ENCODE data around the gene KCTD4.

KCTD4 gene

GRCh38 chr13:45162194-45162593, 38.7 kb downstream of the KCTD4 start:
- TF ChIP-seq, protein P1, sequence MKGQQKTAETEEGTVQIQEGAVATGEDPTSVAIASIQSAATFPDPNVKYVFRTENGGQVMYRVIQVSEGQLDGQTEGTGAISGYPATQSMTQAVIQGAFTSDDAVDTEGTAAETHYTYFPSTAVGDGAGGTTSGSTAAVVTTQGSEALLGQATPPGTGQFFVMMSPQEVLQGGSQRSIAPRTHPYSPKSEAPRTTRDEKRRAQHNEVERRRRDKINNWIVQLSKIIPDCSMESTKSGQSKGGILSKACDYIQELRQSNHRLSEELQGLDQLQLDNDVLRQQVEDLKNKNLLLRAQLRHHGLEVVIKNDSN (IDR thresholded peaks at IDR 0.05), result no peak
- TF ChIP-seq, protein P2, sequence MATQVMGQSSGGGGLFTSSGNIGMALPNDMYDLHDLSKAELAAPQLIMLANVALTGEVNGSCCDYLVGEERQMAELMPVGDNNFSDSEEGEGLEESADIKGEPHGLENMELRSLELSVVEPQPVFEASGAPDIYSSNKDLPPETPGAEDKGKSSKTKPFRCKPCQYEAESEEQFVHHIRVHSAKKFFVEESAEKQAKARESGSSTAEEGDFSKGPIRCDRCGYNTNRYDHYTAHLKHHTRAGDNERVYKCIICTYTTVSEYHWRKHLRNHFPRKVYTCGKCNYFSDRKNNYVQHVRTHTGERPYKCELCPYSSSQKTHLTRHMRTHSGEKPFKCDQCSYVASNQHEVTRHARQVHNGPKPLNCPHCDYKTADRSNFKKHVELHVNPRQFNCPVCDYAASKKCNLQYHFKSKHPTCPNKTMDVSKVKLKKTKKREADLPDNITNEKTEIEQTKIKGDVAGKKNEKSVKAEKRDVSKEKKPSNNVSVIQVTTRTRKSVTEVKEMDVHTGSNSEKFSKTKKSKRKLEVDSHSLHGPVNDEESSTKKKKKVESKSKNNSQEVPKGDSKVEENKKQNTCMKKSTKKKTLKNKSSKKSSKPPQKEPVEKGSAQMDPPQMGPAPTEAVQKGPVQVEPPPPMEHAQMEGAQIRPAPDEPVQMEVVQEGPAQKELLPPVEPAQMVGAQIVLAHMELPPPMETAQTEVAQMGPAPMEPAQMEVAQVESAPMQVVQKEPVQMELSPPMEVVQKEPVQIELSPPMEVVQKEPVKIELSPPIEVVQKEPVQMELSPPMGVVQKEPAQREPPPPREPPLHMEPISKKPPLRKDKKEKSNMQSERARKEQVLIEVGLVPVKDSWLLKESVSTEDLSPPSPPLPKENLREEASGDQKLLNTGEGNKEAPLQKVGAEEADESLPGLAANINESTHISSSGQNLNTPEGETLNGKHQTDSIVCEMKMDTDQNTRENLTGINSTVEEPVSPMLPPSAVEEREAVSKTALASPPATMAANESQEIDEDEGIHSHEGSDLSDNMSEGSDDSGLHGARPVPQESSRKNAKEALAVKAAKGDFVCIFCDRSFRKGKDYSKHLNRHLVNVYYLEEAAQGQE (IDR thresholded peaks at IDR 0.05; ENCODE audit: low read depth), result no peak

- TF ChIP-seq TEAD4 (IDR thresholded peaks at IDR 0.05) (no peak), CEBPB (IDR thresholded peaks at IDR 0.05) (no peak), EP300 (IDR thresholded peaks at IDR 0.05; ENCODE audit: borderline replicate concordance) (no peak), MAX (IDR thresholded peaks at IDR 0.05) (no peak), TCF12 (IDR thresholded peaks at IDR 0.05; ENCODE audit: low read depth) (no peak), ZBTB7A (IDR thresholded peaks at IDR 0.05; ENCODE audit: low read depth) (no peak), TAF1 (IDR thresholded peaks at IDR 0.05; ENCODE audit: low read depth) (no peak), NFIC (IDR thresholded peaks at IDR 0.05) (no peak), CREB1 (IDR thresholded peaks at IDR 0.05; ENCODE audit: low read depth) (no peak), EGR1 (IDR thresholded peaks at IDR 0.05) (no peak), RAD21 (IDR thresholded peaks at IDR 0.05; ENCODE audit: low read depth) (no peak), YY1 (IDR thresholded peaks at IDR 0.05; ENCODE audit: low read depth) (no peak), FOXM1 (IDR thresholded peaks at IDR 0.05; ENCODE audit: borderline replicate concordance, low read depth) (no peak)
- TF ChIP-seq, protein P1 (IDR thresholded peaks at IDR 0.05), result no peak
- TF ChIP-seq, protein P2 (IDR thresholded peaks at IDR 0.05; ENCODE audit: low read depth), result no peak
Observed at GRCh38 chr13:45156565-45157361, 44.1 kb downstream of the KCTD4 start.

DNA sequence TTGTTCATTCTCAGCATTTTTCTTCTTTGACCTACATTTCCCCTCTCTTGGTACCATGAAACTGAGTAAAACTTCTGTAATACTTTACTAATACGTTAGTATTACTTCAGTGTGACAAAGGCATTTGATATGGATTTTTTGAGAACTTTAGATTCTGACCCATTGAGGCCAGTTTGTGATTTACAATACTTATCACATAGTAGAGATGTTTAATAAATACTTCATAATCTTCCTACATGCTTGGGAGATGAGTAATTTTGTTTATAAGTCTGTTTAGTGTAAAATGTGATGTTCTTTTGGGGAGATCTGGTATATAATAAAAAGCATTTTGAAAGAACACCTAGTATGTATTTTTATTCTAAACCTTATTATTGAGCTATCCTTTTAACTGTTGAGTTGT, 50.9 kb downstream of the KCTD4 start:
- TF ChIP-seq RAD21 (IDR thresholded peaks at IDR 0.05; ENCODE audit: low read depth) (no peak), EGR1 (IDR thresholded peaks at IDR 0.05) (no peak)
- TF ChIP-seq, protein P1 (IDR thresholded peaks at IDR 0.05), result no peak

- TF ChIP-seq, protein P2 (IDR thresholded peaks at IDR 0.05; ENCODE audit: low read depth), result no peak
- no peak for TF ChIP-seq TAF1 (IDR thresholded peaks at IDR 0.05; ENCODE audit: low read depth)
- TF ChIP-seq, protein P1 (IDR thresholded peaks at IDR 0.05), result no peak
- TF ChIP-seq MAX (IDR thresholded peaks at IDR 0.05), result no peak
- no peak for TF ChIP-seq CEBPB (IDR thresholded peaks at IDR 0.05)
- no peak for TF ChIP-seq EP300 (IDR thresholded peaks at IDR 0.05; ENCODE audit: borderline replicate concordance)
- TF ChIP-seq TEAD4 (IDR thresholded peaks at IDR 0.05), result no peak
- TF ChIP-seq ZBTB7A (IDR thresholded peaks at IDR 0.05; ENCODE audit: low read depth), result no peak
- no peak for TF ChIP-seq RAD21 (IDR thresholded peaks at IDR 0.05; ENCODE audit: low read depth)
- no peak for TF ChIP-seq NFIC (IDR thresholded peaks at IDR 0.05)
- no peak for TF ChIP-seq EGR1 (IDR thresholded peaks at IDR 0.05)
Observed at GRCh38 chr13:45143346-45143751, 57.5 kb downstream of the KCTD4 start.
